Measurements from ENCODE around the gene CLSTN3. TPM values are rescaled to one million over a fixed set of nuclear protein-coding genes. Genes with fewer than 3 reads are reported as not detected.
"Not testable (repeated sequence)": the region's sequence is repeated elsewhere in the genome, so short reads cannot be mapped to it uniquely, and the experiment has no call there.

CLSTN3 gene
- polyA plus RNA-seq, 4 donors, result 80.8 to 88.7 (median 85.7) TPM

DNA sequence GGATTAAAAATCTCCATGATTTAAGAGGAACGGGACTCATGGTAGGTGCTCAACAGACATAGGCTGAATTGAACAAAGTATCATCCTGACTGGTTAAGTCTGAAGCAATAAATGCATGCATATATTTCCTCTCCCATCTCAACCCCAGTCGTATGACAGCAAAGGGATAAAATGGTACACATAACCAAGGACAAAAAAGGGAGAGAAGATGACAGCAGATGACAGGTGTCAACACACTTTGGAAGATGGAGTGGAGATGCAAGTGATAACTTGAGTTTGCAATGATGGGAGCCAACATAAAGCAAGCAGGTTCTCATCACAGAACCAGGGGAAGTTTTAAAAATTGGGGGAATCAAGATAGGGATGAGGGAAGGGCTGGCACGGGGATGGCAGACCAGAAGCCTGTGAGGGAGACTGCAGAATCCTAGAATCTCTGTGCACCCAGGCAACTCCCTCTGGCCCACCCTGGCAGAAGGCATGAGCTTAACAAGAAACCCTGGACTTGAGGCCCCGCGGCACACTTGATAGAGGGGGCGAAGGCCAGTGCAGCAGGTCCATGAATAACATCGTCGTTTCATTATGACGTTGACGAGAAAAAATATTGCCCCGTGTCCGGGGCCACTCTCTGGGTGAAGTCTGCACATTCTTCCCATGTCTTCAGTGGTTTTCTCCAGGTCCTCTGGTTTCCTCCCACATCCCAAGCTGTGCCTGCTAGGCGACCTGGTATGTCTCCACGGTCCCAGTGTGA is 26.2 kb upstream of the CLSTN3 start:
- DNase-seq (ENCODE audit: low read depth in 4 of 4, low spot score in 3 of 4), result no peak

DNA sequence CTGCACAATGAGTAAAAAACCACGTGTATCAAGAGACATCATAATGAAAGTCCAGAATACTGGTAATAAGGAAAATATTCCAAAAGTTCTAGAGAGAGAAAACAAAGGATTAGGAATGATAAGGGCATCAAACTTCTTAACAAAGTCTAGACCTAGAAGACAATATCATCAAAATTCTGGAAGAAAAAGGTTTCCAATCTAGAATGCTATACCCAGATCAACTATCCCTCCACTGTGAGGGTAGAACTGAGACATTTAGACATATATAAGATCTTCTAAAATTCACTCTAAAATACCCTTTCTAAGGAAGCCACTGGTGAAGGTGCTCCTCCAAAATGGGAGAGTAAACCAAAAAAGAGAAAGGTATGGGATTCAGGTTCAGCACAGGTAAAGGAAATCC is 24.1 kb upstream of the CLSTN3 start:
- DNase-seq (ENCODE audit: low read depth in 4 of 4, low spot score in 3 of 4), result no peak

GRCh38 chr12:7107181-7107580 is 23.0 kb upstream of the CLSTN3 start:
- DNase-seq (ENCODE audit: low read depth in 4 of 4, low spot score in 3 of 4), result not testable (repeated sequence)

GRCh38 chr12:7107636-7108002 is 22.6 kb upstream of the CLSTN3 start:
- no peak for DNase-seq (ENCODE audit: low read depth in 4 of 4, low spot score in 3 of 4)

DNA sequence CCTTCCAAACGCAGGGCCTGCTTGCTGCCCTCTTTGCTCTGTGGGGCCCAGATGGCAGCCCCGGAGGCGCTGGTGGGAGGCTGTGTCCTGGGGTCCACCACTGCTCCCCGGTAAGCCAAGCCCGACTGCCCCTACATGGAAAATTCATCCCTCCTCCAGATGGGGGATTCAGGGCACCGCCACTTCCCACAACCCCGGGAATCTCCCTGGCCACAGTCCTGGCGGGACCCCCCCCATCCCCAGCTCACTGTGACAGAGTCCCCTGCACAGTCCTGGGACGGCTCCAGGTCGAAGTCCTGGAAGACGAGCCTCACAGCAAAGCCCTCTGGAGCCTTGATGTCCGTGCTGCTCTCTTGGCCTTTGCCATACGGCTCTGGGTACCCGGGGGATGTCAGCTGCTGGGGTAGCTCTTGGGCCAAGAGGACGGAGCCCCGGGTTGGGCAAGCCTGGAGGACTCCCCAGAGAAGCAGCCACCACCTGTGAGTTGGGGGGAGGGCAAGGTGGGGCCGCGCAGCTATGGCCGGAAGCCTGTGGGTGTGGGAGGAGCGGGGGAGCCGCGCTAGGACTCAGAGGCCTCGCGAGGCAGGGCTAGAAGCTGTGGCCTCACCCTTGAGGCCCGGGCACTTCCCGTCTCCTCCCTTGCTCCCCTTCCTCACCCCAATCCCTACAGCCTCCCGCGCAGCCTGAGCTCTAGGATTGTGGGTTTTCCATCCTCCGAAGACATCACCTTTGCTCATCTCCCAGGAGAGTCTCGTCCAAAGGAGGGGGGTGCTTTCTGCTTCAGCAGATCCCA is 22.0 kb upstream of the CLSTN3 start:
- DNase-seq (ENCODE audit: low read depth in 4 of 4, low spot score in 3 of 4), result peak in 1 of 4 donors; percentile 61

DNA sequence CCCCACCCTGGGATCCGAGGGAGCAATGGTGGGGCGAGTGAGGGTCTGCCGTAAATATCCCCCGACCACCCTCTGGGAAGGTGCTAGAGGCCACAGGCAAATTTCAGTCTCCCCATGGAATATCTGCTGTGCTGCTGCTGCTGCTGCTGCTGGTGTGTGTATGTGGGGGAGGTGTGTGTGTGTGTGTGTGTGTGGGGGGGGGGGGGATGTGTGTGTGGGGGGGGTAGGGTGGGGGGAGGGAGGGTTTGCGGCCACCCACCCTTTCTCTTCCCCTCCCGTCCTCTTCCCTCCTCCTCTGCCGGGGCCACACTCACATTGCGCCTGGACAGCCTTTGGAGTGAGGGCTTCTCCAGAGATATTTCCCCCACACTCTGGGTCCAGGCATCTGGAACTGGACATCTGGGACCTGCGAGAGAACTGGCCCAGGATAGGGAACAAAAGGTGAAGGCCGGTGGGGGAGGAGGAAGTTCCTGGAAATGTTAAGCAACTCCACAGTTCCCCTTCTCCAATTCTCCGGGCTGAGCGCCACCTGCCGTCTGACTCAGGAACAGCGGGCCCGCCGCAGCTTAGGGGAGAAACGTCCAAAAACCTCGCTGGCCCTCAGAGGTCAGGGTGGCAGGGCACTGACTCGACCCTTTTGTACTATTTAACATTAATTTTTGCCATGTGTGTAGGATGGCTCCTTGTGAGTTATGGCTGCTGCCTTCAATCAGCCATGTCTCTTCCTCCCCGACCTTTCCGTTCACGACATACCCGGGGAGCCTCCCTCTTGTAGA is 21.2 kb upstream of the CLSTN3 start, which contains the start of gene C1RL:
Gene C1RL (minus strand): TSS at position 419 of the 776 bp plus-strand sequence. CDS start 34 bp downstream, at position 385.
- DNase-seq (ENCODE audit: low read depth in 4 of 4, low spot score in 3 of 4), result peak; percentile 78 to 82 (median 80)

DNA sequence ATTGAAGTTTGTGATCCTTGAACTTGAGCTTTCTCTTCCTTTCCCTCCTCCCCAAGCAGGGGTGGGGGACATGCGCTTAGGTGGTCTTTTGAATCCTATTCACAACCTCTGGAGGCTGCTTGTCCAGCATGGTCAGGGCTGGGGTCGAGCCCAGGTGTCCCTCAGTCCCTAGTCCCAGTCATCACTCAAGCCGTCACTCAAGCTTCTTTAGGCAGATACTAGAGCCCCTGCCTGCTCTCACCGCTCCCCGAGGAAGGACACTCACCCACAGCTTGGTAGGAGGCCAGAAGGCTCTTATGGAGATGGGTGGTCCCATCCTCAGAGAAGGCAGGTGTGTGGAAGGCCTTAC is 20.6 kb upstream of the CLSTN3 start:
- no peak for DNase-seq (ENCODE audit: low read depth in 4 of 4, low spot score in 3 of 4)

DNA sequence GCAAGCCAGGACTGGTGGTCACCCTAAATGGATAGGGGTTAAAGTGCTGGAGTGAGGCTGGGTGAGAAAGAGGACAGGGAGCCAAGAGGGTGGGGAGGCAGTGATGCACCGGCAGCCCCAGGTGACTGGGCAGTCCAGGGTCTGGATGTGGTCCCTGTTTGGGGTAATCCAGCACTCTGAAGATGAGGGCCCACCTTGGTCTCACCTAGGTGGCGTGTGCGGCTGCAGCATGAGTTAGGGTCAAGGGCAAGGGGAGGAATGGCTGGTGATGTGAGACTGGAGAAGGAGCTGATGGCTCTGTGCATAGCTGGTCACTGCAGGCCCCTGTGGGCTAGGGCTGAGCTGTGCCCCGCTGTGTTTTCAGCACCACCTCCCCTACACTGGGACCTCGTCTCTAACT is 19.5 kb upstream of the CLSTN3 start:
- no peak for DNase-seq (ENCODE audit: low read depth in 4 of 4, low spot score in 3 of 4)

GRCh38 chr12:7112041-7112440 is 18.1 kb upstream of the CLSTN3 start:
- no peak for DNase-seq (ENCODE audit: low read depth in 4 of 4, low spot score in 3 of 4)

DNA sequence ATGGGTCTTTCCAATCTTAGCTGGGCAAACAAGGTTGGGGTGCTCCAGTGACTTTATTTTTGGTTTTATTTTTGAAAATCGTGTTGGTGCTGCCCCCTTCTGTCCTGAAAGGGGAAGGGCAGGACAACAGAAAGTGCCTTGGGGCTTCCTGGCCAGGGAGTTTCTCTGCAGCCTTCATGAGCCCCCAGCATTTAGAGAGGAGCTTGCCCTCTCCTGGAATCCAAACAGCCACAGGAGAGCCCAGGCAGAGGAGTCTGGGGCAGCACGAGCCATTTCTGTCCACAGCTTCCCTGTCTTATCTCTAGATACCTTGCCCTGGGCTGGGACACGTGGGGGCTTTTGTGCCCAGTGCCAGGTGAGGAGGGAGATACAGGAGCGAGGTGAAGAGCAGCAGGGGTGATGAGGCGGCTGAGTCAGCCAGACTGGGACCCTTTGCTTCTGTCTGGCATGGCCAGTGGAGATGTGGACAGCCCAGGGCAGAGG is 16.7 kb upstream of the CLSTN3 start:
- no peak for DNase-seq (ENCODE audit: low read depth in 4 of 4, low spot score in 3 of 4)

GRCh38 chr12:7114008-7114407 is 16.2 kb upstream of the CLSTN3 start:
- no peak for DNase-seq (ENCODE audit: low read depth in 4 of 4, low spot score in 3 of 4)

DNA sequence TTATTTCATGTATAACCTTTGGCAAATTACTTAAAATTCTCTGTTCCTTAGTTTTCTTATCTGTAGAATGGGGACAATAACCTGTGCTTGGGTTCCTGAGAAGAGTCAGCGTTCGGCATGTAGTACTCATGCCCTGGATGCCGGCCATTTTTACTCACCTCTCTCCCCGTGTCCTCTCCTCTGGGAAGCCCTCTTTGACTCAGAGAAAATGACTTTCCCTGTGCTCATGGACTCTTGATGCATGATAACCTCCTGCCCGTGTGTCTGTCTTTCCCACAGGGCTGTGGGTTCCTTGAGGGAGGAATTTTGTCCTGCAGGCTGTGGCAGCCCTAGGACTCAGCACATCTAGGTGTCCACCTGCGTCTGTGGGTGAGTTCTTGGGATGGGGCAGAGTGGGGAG is 15.3 kb upstream of the CLSTN3 start:
- DNase-seq (ENCODE audit: low read depth in 4 of 4, low spot score in 3 of 4), result no peak

DNA sequence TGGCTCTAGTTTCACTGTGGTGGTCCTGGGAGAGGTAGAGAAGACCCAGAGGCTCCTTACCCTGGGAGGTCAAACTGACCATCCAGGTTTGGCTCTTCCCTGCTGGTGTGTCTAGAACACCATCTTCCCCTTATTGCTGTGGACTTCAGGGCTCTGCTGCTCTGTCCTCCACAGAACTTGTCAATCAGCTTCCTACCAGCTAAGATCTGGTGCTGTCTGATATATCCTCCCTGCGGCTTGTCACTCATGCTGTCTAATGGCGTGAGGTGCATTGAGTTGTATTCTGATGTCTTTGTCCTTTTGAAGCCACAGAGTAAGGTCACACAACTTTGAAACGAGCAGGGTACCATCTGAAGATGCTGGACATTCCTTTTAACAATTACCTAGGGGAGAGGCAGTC is 14.0 kb upstream of the CLSTN3 start:
- DNase-seq (ENCODE audit: low read depth in 4 of 4, low spot score in 3 of 4), result no peak

DNA sequence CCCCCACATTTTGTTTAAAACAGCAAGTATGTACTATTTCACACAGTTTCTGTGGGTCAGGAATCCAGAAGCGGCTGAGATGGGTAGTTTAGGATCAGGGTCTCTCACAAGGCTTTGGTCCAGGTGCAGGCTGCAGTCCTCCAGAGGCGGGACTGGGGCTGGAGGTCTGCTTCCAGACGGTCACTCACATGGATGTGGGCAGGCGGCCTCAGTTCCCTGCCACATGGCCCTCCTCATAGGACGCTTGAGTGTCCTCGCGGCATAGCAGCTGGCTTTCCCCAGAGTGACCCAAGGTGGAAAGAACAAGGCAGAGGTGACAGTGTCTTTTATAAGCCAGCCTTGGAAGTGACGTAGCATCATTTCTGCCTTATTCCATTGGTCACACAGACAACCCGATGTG is 13.3 kb upstream of the CLSTN3 start:
- DNase-seq (ENCODE audit: low read depth in 4 of 4, low spot score in 3 of 4), result no peak

- DNase-seq (ENCODE audit: low read depth in 4 of 4, low spot score in 3 of 4), result no peak
Measured at GRCh38 chr12:7117670-7118069, 12.5 kb upstream of the CLSTN3 start.

DNA sequence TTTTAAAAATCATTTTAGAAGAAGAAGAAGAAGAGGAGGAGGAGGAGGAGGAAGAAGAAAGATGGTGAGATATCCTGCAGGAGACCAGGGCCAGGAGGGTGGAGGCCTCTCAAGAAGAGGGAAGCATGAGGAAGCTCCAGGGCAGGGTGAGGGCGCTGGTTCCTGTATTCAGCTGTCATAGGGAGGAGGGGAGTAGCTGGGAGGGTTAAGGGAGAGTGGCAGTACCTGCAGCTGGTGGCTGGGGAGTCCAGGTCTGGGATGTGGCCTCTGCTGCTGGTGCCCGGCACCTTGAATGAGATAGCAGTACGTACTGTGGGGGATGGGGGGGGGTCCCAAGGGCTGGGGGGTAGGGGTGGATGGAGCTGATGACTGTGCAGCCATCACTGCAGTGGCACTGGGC is 11.3 kb upstream of the CLSTN3 start:
- DNase-seq (ENCODE audit: low read depth in 4 of 4, low spot score in 3 of 4), result no peak

DNA sequence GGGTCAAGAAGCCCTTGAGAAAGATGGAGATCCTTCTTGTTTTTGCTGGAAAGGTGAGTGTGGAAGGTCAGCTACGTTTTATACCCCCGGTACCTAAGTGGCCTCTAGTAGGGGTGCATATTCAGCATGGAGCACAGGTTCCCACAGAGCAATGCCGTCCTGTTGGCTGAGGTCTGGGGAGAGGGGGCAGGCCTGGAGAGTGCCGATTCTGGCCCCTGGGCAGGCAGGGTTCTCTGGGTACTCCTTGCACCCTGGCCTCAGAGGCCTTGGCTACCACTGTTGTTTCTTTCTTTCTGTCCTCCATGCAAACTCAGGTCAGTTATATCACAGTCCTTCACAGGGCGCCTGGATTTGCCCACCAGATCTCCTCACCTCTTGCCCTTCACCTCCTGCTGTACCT is 10.0 kb upstream of the CLSTN3 start:
- no peak for DNase-seq (ENCODE audit: low read depth in 4 of 4, low spot score in 3 of 4)

- DNase-seq (ENCODE audit: low read depth in 4 of 4, low spot score in 3 of 4), result no peak
Measured at GRCh38 chr12:7121324-7121723, 8.8 kb upstream of the CLSTN3 start.

DNA sequence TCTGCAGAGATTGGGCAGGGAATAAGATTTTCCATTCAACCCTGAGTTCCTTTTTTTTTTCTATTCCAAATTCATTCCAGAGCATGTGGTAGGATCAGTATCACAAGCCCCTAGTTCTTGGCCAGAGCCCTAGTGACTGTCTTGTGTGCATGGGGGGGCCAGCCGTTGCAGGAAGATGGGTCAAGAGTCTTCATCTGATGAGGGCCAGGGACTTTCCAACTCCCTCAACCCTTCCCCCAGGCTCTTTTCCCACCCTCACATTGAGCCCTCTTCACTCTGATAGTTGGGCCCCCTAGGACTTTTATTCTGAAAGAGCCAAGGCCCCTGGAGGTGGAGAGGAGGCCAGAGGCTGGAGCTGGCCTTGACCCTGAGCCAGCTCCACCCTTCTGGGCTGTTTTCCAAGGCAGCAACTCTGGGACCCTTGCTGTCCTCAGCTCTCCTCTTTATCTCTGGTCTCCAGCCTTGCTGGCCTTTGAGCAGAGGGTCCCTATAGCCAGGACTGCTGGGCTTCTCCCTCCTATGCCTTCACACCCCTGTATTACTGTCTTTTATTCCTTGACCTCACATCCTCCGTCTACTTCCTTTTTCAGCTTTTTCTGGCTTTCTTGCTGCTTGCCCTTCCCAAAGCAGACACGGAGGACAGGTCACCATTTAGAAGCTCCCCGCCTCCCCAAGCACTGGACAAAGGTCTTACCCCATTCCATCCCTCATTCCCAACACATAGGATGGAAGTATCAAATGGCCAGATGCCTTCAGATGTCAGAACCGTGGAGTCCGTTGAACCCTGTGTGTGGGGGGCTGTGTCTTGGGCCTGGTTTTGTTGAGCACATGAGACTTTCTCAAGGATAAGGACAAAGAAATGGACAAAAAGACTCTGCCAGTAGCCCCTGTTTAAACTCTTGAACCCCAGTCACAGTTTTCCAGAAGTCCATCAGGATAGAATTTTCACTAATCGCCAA is 7.1 kb upstream of the CLSTN3 start:
- DNase-seq (ENCODE audit: low read depth in 4 of 4, low spot score in 3 of 4), result no peak

Measured in right renal pelvis (tissue), 4 donors.